HL-60 (cell line): ENCODE data around the gene GRHL3.

Source experiments
- GABPA ChIP-seq: IDR thresholded peaks from 2 replicates; pipeline ENCODE4 v1.6.1; 2012; ENCODE audit warnings: low read depth
- TF ChIP-seq, protein P1 (sequence below): IDR thresholded peaks from one replicate; pipeline ENCODE4 v1.5.1; 2011; ENCODE audit warnings: low read length, control low read depth, inconsistent platforms; ENCODE audit not compliant: insufficient read depth
- TF ChIP-seq, protein P2 (sequence below): IDR thresholded peaks from 2 replicates; pipeline ENCODE4 v1.6.1; 2012; ENCODE audit warnings: low read depth; ENCODE audit not compliant: insufficient replicate concordance

DNA sequence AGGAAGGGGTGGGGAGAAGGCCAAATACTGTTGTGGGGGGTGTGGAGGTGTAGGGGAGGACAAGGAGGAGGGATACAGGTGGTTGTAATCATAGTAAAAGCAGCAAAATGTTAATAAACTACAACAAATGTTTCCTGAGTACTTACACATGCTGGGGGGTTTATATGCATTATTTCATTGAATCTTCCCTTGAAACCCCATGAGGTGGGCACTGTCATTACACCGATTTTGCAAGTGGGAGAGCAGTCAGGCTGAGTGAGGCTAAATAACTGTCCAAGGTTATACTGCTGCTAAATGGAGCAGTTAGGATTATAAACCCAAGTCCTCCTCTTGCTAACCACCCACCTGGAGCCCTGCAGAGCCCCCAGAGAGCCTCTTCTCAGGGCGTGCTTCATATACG is 14.4 kb upstream of the GRHL3 start:
- TF ChIP-seq, protein P1, sequence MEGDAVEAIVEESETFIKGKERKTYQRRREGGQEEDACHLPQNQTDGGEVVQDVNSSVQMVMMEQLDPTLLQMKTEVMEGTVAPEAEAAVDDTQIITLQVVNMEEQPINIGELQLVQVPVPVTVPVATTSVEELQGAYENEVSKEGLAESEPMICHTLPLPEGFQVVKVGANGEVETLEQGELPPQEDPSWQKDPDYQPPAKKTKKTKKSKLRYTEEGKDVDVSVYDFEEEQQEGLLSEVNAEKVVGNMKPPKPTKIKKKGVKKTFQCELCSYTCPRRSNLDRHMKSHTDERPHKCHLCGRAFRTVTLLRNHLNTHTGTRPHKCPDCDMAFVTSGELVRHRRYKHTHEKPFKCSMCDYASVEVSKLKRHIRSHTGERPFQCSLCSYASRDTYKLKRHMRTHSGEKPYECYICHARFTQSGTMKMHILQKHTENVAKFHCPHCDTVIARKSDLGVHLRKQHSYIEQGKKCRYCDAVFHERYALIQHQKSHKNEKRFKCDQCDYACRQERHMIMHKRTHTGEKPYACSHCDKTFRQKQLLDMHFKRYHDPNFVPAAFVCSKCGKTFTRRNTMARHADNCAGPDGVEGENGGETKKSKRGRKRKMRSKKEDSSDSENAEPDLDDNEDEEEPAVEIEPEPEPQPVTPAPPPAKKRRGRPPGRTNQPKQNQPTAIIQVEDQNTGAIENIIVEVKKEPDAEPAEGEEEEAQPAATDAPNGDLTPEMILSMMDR = no peak
- TF ChIP-seq, protein P2, sequence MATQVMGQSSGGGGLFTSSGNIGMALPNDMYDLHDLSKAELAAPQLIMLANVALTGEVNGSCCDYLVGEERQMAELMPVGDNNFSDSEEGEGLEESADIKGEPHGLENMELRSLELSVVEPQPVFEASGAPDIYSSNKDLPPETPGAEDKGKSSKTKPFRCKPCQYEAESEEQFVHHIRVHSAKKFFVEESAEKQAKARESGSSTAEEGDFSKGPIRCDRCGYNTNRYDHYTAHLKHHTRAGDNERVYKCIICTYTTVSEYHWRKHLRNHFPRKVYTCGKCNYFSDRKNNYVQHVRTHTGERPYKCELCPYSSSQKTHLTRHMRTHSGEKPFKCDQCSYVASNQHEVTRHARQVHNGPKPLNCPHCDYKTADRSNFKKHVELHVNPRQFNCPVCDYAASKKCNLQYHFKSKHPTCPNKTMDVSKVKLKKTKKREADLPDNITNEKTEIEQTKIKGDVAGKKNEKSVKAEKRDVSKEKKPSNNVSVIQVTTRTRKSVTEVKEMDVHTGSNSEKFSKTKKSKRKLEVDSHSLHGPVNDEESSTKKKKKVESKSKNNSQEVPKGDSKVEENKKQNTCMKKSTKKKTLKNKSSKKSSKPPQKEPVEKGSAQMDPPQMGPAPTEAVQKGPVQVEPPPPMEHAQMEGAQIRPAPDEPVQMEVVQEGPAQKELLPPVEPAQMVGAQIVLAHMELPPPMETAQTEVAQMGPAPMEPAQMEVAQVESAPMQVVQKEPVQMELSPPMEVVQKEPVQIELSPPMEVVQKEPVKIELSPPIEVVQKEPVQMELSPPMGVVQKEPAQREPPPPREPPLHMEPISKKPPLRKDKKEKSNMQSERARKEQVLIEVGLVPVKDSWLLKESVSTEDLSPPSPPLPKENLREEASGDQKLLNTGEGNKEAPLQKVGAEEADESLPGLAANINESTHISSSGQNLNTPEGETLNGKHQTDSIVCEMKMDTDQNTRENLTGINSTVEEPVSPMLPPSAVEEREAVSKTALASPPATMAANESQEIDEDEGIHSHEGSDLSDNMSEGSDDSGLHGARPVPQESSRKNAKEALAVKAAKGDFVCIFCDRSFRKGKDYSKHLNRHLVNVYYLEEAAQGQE = no peak
- TF ChIP-seq GABPA = no peak
